Measurements from ENCODE around the gene DYNLT3. TPM values are rescaled to one million over a fixed set of nuclear protein-coding genes. Genes with fewer than 3 reads are reported as not detected.
A peak's percentile ranks its signal among the peaks of the same experiment; 100 is the strongest.

Gene DYNLT3
- total RNA-seq, 6 experiments from 2014 or later, result 13.1 to 24.4 (median 17.7) TPM

DNA sequence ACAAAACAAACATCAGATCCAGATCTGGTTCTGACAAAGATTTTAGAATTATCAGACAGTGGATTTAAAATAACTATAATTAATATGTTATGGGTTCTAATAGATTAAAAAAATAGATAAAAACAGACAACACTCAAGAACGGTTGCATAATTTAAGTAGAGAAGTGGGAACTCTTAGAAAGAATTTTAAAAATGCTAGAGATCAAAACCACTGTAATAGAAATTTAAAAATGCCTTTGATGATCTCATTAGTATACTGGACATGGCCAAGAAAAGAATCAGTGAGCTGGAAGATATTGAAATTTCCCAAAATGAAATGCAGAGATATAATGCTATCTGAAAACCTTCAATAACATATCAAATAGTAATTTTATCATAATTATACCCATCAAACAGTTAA is 28.3 kb upstream of the DYNLT3 start:
- Histone ChIP-seq H3K9me3 (no peaks in the 10 kb centered on the region), H3K27me3 (no peaks in the 10 kb centered on the region), H3K27ac (no peak overlapping the region), H3K4me3 (no peak overlapping the region), H3K36me3 (no peaks in the 10 kb centered on the region), H3K4me1 (no peaks in the 10 kb centered on the region)
- intact Hi-C loops (cut with DNase I), result no loop called here
- no peak for DNase-seq
- ATAC-seq, result no peak
- TF ChIP-seq, protein P1, sequence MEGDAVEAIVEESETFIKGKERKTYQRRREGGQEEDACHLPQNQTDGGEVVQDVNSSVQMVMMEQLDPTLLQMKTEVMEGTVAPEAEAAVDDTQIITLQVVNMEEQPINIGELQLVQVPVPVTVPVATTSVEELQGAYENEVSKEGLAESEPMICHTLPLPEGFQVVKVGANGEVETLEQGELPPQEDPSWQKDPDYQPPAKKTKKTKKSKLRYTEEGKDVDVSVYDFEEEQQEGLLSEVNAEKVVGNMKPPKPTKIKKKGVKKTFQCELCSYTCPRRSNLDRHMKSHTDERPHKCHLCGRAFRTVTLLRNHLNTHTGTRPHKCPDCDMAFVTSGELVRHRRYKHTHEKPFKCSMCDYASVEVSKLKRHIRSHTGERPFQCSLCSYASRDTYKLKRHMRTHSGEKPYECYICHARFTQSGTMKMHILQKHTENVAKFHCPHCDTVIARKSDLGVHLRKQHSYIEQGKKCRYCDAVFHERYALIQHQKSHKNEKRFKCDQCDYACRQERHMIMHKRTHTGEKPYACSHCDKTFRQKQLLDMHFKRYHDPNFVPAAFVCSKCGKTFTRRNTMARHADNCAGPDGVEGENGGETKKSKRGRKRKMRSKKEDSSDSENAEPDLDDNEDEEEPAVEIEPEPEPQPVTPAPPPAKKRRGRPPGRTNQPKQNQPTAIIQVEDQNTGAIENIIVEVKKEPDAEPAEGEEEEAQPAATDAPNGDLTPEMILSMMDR (IDR thresholded peaks at IDR 0.05), result no peak
- 57% methylated on average over 1 of the region's 1 CpG for WGBS (ENCODE audit: insufficient coverage, low coverage, low lambda C conversion rate, missing lambda C conversion rate)

DNA sequence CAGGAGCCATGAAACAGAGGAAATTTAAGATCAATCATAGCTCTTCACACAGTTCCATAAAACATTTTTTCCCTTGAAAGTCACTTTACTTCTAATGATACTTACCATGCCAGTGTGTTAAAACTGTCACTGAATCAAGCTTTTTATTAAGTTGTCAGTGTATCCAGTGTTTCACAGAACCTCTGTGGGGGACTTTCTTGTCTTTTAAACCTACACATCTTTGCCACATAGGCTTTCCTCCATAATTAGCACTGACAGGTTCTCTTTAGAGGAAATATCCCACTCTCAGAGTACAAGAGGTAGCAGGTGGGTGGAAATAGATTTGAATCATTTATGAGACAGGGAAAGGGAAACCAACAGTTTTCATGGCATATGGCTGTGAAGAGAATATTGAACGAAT is 25.8 kb upstream of the DYNLT3 start:
- H3K27me3 ChIP-seq, result no peaks in the 10 kb centered on the region
- intact Hi-C loops (cut with DNase I), result no loop called here
- H3K9me3 ChIP-seq, result no peaks in the 10 kb centered on the region
- H3K36me3 ChIP-seq, result no peaks in the 10 kb centered on the region
- no peak for TF ChIP-seq POLR2A (IDR thresholded peaks at IDR 0.05)
- TF ChIP-seq, protein P1 (IDR thresholded peaks at IDR 0.05), result no peak
- WGBS (ENCODE audit: insufficient coverage, low coverage, low lambda C conversion rate, missing lambda C conversion rate), result 38% methylated on average over 1 of the region's 1 CpG
- no peak overlapping the region for H3K4me3 ChIP-seq
- H3K27ac ChIP-seq, result no peak overlapping the region
- ATAC-seq, result no peak
- peaks cover 0 to 6% (median 0%) of the 10 kb centered on the region in 4 donors for H3K4me1 ChIP-seq
- DNase-seq, result no peak

- DNase-seq (no peak), ATAC-seq (no peak)
- H3K4me3 ChIP-seq, result no peak overlapping the region
- WGBS (ENCODE audit: insufficient coverage, low coverage, low lambda C conversion rate, missing lambda C conversion rate), result 50% methylated on average over 1 of the region's 1 CpG
- H3K4me1 ChIP-seq, result peaks cover 0 to 6% (median 0%) of the 10 kb centered on the region in 4 donors
- H3K27me3 ChIP-seq, result no peaks in the 10 kb centered on the region
- intact Hi-C loops (cut with DNase I), result no loop called here
- H3K9me3 ChIP-seq, result no peaks in the 10 kb centered on the region
- TF ChIP-seq, protein P1 (IDR thresholded peaks at IDR 0.05), result no peak
- TF ChIP-seq POLR2A (IDR thresholded peaks at IDR 0.05), result no peak
- no peaks in the 10 kb centered on the region for H3K36me3 ChIP-seq
- H3K27ac ChIP-seq, result no peak overlapping the region
These were observed 24.9 kb upstream of the DYNLT3 start for GRCh38 chrX:37872303-37872655.

DNA sequence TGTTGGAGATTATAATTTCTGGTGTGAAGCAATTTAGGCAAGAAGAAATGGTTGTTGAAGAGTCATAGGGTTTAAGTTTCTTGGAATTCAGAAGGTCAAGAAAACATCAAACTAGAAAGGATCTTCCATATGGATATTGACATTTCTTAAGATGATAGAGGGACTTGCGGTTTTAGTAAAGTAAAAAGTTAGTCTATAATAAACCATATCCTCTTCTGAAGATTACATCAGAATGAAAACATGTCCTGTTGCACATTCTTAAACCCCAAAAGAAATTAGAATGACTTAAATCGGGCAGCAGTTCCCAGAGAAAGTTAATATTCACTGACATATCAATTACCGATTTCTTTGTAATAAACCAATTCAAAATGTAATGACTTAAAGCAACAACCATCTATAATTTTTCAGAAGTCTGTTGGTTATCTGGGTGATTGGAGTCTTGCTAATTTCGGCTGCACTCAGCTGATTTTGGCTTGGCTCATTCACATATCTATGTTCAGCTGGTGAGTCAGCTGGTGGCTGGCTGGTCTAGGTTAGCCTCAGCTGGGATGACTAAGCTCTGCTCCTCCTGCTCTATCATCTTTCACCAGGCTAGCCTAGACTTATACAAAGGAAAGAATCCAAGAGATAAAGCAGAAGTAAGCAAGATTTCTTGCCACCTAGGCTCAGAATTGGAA is 24.4 kb upstream of the DYNLT3 start:
- no peak for TF ChIP-seq POLR2A (IDR thresholded peaks at IDR 0.05)
- TF ChIP-seq, protein P1 (IDR thresholded peaks at IDR 0.05), result no peak
- Histone ChIP-seq H3K4me1 (peaks cover 0 to 6% (median 0%) of the 10 kb centered on the region in 4 donors), H3K36me3 (no peaks in the 10 kb centered on the region), H3K27ac (no peak overlapping the region), H3K9me3 (no peaks in the 10 kb centered on the region), H3K27me3 (no peaks in the 10 kb centered on the region), H3K4me3 (no peak overlapping the region)
- DNase-seq, result peak in 1 of 3 donors; percentile 34
- peak; percentile 38 to 95 (median 47) for ATAC-seq
- intact Hi-C loops (cut with DNase I), result no loop called here
- 68% methylated on average over 4 of the region's 4 CpGs for WGBS (ENCODE audit: insufficient coverage, low coverage, low lambda C conversion rate, missing lambda C conversion rate)

Data from right lobe of liver (tissue), 6 donors.